ENCODE results near the gene MACROH2A1.

The MACROH2A1 gene

DNA sequence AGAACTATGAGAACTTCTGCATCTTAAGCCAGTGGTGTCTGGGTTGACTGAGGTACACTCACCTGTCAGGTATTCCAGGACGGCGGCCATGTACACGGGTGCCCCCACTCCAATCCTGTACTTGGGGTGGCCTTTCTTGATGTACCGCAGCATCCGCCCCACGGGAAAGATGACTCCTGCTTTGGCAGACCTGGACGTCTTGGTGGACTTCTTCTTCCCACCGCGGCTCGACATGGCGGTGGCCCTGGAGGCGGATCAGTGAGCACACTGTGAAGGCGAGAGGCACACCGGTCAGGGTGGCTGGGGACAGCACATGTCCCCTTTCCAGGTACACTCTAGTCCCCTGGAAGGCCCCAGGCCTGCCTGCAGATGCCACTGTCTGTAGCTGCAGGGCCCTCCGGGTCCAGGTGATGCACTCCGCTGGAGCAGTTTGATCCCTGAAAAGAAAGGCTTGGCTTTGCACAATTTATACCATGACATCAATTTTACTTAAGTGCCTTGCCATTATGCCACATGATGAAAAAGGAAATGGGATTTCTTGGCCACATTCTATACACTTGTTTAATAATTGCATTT is 10.1 kb downstream of the MACROH2A1 start:
- TF ChIP-seq TCF12 (IDR thresholded peaks at IDR 0.05; ENCODE audit: low read depth) (no peak), RAD21 (IDR thresholded peaks at IDR 0.05; ENCODE audit: low read depth) (no peak), TAF1 (IDR thresholded peaks at IDR 0.05; ENCODE audit: low read depth) (no peak), CREB1 (IDR thresholded peaks at IDR 0.05; ENCODE audit: low read depth) (no peak), EP300 (IDR thresholded peaks at IDR 0.05; ENCODE audit: borderline replicate concordance) (no peak), NFIC (IDR thresholded peaks at IDR 0.05) (no peak), TEAD4 (IDR thresholded peaks at IDR 0.05) (no peak), YY1 (IDR thresholded peaks at IDR 0.05; ENCODE audit: low read depth) (no peak), CEBPB (IDR thresholded peaks at IDR 0.05) (no peak), MAX (IDR thresholded peaks at IDR 0.05) (no peak), EGR1 (IDR thresholded peaks at IDR 0.05) (no peak), REST (IDR thresholded peaks at IDR 0.05; ENCODE audit: low read depth) (no peak), FOXM1 (IDR thresholded peaks at IDR 0.05; ENCODE audit: borderline replicate concordance, low read depth) (no peak), ZBTB7A (IDR thresholded peaks at IDR 0.05; ENCODE audit: low read depth) (no peak), USF1 (IDR thresholded peaks at IDR 0.05) (no peak)

DNA sequence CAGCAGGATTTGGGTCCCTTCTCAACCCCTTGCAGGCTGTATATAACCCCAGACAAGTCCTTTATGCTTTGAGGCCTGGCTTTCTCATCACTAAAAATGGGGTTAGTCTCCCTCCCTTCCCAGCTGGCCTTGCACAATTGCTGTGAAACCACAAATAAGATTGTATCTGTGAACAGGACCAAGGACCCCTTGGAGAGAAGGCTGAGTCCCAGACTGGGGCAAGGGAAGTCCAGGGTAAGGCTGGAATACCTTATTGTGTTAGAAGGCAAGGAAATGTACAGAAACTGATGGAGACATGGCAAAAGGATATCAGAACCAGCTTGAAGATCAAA is 11.4 kb downstream of the MACROH2A1 start:
- no peak for TF ChIP-seq CEBPB (IDR thresholded peaks at IDR 0.05)
- TF ChIP-seq MAX (IDR thresholded peaks at IDR 0.05), result no peak
- no peak for TF ChIP-seq FOXM1 (IDR thresholded peaks at IDR 0.05; ENCODE audit: borderline replicate concordance, low read depth)
- no peak for TF ChIP-seq REST (IDR thresholded peaks at IDR 0.05; ENCODE audit: low read depth)
- no peak for TF ChIP-seq TCF12 (IDR thresholded peaks at IDR 0.05; ENCODE audit: low read depth)
- no peak for TF ChIP-seq RAD21 (IDR thresholded peaks at IDR 0.05; ENCODE audit: low read depth)
- no peak for TF ChIP-seq ZBTB7A (IDR thresholded peaks at IDR 0.05; ENCODE audit: low read depth)
- TF ChIP-seq YY1 (IDR thresholded peaks at IDR 0.05; ENCODE audit: low read depth), result no peak
- no peak for TF ChIP-seq TEAD4 (IDR thresholded peaks at IDR 0.05)
- TF ChIP-seq TAF1 (IDR thresholded peaks at IDR 0.05; ENCODE audit: low read depth), result no peak
- no peak for TF ChIP-seq EP300 (IDR thresholded peaks at IDR 0.05; ENCODE audit: borderline replicate concordance)
- no peak for TF ChIP-seq NFIC (IDR thresholded peaks at IDR 0.05)
- no peak for TF ChIP-seq EGR1 (IDR thresholded peaks at IDR 0.05)
- TF ChIP-seq CREB1 (IDR thresholded peaks at IDR 0.05; ENCODE audit: low read depth), result no peak
- no peak for TF ChIP-seq USF1 (IDR thresholded peaks at IDR 0.05)

DNA sequence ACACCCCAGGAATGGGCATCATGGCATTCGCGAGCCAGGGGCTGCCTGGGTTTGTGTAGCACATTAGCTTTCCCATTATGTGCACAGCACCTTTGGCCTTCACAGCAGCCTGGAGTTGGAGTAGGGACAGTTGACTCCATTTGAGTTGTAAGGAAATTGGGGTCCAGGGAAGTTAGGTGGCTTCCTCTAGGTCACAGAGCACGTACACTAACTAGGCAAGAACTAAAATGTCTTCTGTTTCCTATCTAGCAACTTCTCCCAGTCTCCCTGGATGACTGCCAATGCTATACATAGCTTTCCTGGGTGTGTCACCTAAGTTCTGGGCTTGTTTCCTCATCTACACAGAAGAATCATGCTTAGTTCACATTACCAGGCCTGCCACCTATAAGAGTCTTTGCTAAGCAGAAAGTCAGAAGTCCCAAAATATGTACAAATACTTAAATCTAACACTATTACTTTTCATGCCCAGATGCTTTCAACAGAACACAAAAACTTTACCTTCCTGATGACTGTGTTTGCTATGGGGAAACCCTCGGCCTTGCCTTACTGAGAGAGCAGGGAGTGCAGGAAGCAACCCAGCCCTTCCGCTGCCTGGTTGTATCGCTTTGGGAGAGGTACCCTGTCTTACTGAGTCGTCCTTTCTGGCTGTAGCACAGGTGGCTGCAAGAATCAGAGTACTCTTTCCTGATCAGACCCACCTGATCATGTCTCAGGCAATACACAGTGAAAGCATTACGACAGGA is 12.0 kb downstream of the MACROH2A1 start:
- TF ChIP-seq MAX (IDR thresholded peaks at IDR 0.05), result no peak; the same call in 1 of the 2 replicates
- peak; percentile 64 for TF ChIP-seq TEAD4 (IDR thresholded peaks at IDR 0.05)
- TF ChIP-seq NFIC (IDR thresholded peaks at IDR 0.05), result peak; percentile 77
- no peak for TF ChIP-seq TCF12 (IDR thresholded peaks at IDR 0.05; ENCODE audit: low read depth)
- no peak for TF ChIP-seq USF1 (IDR thresholded peaks at IDR 0.05)
- TF ChIP-seq YY1 (IDR thresholded peaks at IDR 0.05; ENCODE audit: low read depth), result peak; percentile 43; the same call in 1 of the 2 replicates
- TF ChIP-seq EGR1 (IDR thresholded peaks at IDR 0.05), result no peak

- TF ChIP-seq TCF12 (IDR thresholded peaks at IDR 0.05; ENCODE audit: low read depth) (no peak), NFIC (IDR thresholded peaks at IDR 0.05) (no peak), USF1 (IDR thresholded peaks at IDR 0.05) (no peak), CREB1 (IDR thresholded peaks at IDR 0.05; ENCODE audit: low read depth) (no peak), REST (IDR thresholded peaks at IDR 0.05; ENCODE audit: low read depth) (no peak), TAF1 (IDR thresholded peaks at IDR 0.05; ENCODE audit: low read depth) (no peak), MAX (IDR thresholded peaks at IDR 0.05) (no peak), TEAD4 (IDR thresholded peaks at IDR 0.05) (no peak), CEBPB (IDR thresholded peaks at IDR 0.05) (no peak), RAD21 (IDR thresholded peaks at IDR 0.05; ENCODE audit: low read depth) (no peak), ZBTB7A (IDR thresholded peaks at IDR 0.05; ENCODE audit: low read depth) (no peak), EGR1 (IDR thresholded peaks at IDR 0.05) (no peak), YY1 (IDR thresholded peaks at IDR 0.05; ENCODE audit: low read depth) (no peak), FOXM1 (IDR thresholded peaks at IDR 0.05; ENCODE audit: borderline replicate concordance, low read depth) (no peak), EP300 (IDR thresholded peaks at IDR 0.05; ENCODE audit: borderline replicate concordance) (no peak)
These were observed 12.9 kb downstream of the MACROH2A1 start for GRCh38 chr5:135386096-135386495.

Measured in Ishikawa (cell line).